GM21528 (cell line): ENCODE results near the gene TTC14.
A peak's percentile ranks its signal among the peaks of the same experiment; 100 is the strongest.

ENCODE experiments used
- ATAC-seq: cut with Tn5 transposase; IDR thresholded peaks from one replicate; pipeline ENCODE4 v1.9.1; 2021; ENCODE audit warnings: mild to moderate bottlenecking, moderate library complexity; ENCODE audit not compliant: unreplicated experiment, low FRiP score

TTC14 gene

DNA sequence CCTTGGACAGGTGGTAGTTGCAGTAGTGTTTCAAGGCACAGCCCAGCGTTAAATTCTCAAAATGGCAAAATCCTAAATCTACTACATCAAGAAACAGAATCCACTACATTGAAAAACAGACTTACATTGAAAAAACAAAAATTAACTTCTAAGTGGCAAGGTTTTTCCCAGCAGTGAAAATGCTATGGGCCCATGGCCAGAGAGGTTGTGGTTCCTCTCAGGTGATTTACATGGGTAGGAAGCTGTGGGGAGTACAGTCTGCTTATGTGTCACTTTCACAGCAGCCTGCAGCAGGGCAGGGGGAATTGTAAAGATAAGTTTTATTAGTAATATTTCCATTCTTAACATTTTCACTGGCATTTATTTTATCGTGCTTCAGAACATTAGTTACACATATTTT is 24.9 kb downstream of the TTC14 start:
- peak; percentile 97 for ATAC-seq

GRCh38 chr3:180630371-180630770 is 28.4 kb downstream of the TTC14 start:
- no peak for ATAC-seq

DNA sequence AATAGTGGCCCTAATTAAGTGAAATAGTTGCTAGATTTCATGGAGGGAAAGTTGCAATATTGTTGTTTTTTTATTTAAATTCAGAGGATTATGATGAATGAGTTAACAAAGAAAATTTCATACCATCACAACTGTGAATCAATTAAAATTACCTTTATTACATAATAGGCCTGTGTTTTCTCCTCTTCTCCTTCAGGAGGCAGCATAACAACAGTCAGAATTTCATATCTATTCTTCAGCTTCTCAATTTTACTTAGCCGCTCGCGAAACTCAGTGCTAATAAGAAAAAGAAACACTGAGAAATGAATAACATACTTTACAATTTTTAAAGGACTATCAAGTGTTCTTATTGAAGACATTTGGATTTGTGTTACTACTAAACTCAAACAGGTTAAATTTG is 29.4 kb downstream of the TTC14 start:
- no peak for ATAC-seq

GRCh38 chr3:180633722-180634121 is 31.8 kb downstream of the TTC14 start:
- peak; percentile 60 for ATAC-seq

DNA sequence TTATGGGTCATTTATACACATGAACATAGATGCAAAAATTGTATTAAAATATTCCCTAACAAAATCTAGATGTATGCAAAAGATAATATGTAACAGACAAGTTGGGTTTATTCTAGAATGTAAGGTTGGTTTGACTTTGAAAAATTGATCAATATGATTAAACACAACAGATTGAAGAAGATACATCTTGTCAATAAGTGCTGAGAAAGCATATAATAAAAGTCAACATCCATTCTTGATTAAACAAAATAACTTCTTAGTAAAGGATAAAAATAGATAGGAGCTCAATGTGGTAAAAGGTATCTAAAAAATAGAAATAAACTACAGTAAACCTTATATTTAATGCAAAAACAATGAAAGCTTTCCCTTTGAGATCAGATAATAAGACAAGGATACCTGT is 39.0 kb downstream of the TTC14 start:
- no peak for ATAC-seq

GRCh38 chr3:180646187-180646790 is 44.3 kb downstream of the TTC14 start:
- peak; percentile 74 for ATAC-seq

DNA sequence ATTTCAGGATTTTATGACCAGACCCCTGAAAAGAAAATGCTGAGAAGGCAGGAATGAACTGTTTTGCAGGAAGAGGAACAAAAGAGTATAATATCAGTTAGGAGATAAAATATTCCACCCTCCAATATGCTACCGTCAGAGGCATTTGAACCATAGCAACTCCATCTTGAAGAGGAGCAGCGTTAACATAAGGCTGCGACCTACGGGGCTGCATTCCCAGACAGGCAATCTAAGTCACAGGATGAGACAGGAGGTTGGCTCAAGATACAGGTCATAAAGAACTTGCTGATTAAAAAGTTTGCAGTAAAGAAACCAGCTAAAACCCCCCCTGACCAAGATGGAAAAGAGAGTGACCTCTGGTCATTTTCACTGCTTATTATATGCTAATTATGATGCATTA is 54.4 kb downstream of the TTC14 start:
- ATAC-seq: no peak

GRCh38 chr3:180657094-180657493 is 55.1 kb downstream of the TTC14 start:
- no peak for ATAC-seq
